GM12801 (cell line): ENCODE results near the gene ERMAP.

ENCODE experiments used
- TF ChIP-seq, protein P1 (sequence below): IDR thresholded peaks from one replicate; pipeline ENCODE4 v1.5.1; 2011; ENCODE audit warnings: control low read depth; ENCODE audit not compliant: insufficient read length; ENCODE audit errors: extremely low read depth

The ERMAP gene

DNA sequence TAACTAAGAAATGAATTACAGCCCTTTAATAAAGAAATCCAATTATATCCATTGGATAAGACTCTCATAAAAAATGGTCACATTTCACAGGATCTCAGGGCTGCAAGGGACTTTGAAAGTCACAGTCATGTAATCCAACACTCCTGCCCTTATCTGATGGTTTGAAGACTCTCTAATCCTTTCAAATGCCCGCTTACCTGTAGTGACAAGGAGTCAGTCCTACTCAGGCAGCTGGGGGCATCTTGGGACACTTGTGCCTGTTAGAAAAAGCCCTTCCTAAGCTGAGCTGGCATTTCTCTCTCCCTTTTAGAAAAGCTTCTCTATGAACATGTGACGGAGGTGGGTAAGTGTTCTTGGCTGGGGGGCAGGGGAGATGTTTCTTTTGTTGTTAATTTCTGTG lies 18.5 kb downstream of the ERMAP start:
- TF ChIP-seq, protein P1, sequence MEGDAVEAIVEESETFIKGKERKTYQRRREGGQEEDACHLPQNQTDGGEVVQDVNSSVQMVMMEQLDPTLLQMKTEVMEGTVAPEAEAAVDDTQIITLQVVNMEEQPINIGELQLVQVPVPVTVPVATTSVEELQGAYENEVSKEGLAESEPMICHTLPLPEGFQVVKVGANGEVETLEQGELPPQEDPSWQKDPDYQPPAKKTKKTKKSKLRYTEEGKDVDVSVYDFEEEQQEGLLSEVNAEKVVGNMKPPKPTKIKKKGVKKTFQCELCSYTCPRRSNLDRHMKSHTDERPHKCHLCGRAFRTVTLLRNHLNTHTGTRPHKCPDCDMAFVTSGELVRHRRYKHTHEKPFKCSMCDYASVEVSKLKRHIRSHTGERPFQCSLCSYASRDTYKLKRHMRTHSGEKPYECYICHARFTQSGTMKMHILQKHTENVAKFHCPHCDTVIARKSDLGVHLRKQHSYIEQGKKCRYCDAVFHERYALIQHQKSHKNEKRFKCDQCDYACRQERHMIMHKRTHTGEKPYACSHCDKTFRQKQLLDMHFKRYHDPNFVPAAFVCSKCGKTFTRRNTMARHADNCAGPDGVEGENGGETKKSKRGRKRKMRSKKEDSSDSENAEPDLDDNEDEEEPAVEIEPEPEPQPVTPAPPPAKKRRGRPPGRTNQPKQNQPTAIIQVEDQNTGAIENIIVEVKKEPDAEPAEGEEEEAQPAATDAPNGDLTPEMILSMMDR: no peak

DNA sequence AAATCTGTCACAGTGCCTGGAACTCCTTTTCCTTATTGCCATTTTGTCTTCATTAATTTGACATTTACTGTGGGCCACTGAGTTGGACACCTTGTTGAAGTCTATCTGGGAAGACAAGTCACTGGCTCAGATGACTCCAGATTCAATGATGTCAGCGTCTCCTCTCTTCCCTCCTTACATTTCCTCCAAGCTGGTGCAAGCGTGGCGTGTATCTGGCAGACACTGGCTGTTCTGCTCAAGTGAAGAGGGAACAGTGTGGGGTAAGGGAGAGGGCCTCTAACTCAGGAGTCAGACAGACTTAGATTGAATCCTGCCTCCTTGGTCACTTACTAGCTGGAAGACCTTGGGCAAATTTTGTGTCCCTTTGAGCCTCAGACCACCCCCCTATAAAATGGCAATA lies 20.8 kb downstream of the ERMAP start:
- TF ChIP-seq, protein P1: no peak

DNA sequence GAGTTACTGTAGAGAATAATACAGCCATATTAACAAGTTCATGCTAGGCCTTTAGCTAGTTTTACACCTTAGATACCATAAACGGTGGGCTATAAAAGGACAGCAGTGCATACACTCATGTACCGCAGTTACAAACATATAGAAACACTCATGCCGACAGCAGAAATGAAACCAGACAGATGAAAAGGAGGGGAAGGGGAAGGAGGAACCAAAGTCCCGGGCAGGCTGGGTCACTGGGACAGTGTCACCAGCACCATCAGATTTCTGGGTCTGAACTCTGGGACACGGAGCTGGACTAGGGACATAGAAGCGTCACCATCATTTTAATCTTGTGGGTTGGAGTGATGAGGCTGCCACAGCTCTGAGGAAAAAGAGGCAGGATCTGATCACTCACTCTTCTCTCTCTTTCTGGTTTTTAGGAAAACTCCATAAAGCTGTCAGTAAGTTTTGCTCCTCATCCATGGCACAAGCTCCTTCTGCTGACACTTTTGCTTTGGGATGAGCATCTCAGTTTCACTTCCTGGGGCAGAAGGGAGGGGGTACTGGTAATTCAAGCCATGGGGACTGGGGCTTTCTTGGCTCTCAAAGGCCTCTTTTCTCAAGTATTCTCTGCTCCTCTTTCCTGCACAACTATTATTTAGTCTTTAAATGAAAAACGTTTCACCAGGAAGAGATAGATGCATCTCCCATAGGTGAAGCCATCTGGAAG lies 21.7 kb downstream of the ERMAP start:
- TF ChIP-seq, protein P1: no peak

DNA sequence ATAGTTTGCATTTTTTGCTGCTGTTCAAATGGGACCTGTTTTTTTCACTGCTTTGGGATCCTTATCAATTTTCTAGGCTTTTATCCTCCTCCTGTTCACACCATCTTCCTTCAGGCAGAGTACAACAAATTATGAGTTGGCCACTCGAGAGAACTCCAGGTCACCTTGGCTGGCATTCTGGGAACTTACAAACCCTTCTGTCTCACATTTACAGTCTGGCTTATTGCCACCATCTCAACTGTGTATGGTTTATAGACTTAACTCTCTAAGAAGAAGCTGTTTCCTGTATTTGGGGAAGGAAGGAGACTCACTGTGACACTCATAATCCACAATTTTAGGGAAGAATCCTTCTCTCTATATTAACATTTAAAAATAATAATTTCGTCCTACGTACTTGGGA lies 24.1 kb downstream of the ERMAP start:
- TF ChIP-seq, protein P1: no peak

DNA sequence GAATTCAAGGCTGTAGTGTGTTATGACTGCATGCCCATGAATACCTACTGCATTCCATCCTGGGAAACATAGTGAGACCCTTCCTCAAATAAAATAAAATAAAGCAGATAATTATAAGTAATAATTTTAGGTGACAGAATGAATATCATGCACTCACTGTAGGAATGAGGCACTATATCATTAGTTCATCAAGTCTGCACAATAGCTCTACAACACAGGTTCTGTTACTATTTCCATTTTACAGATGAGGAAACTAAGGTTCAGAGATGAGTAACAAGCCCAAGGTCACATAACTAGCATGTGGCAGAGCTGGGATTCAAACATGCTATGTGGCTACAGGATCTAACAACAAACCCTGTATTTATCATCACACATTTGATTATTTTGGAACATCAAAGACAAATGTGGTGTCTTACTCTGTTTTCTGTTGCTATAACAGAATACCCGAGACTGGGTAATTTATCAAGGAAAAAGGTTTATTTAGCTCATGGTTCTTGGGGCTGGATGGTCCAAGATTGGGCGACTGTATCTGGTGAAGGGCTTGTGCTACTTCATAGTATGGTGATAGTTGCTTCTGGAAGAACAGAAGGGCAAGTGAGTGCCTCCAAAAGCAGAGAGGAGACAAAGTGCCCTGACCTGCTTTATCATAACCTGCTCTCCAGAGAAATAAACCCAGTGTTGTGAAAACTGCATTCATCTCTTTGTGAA lies 24.7 kb downstream of the ERMAP start:
- TF ChIP-seq, protein P1: no peak

DNA sequence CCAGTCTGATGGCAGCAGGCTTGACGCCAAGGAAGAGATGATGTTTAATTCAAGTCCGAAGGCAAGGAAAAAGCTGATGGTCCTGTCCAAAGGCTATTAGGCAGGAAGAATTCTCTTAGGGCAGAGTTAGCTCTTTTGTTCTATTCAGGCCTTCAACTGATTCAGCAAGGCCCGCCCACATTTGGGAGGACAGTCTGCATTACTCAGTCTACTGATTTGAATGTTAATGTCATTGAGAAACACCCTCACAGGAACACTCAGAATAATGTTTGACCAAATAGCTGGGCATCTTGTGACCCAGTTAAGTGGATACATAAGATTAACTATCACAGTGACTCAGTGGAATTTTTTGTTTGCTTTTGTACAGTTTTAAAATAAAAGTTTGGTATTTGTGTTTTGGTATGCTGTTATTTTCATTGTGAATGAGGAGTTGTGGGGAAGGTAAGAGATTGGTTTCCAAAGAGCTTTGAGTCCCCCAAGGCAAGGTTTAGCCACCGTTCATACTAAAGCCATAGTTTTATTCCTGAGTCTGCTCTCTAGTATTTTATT lies 27.7 kb downstream of the ERMAP start:
- TF ChIP-seq, protein P1: no peak

DNA sequence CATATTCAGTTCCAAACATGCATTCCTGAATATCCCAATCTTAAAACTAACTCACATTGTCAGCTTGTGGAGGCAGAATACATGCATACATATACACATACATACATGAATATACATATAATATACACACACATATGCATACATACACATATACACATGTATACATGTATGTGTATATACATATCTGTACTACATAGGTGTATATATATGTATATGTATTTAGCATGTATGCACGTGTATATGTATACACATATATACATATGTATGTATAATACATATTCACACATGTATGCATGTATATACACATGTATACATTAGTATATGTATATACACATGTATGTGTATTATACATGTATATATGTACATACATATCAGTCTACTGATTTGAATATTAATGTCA lies 28.3 kb downstream of the ERMAP start:
- TF ChIP-seq, protein P1: no peak
